GM21390 (cell line): ENCODE results near the gene TRABD.

Experiments
- ATAC-seq: cut with Tn5 transposase; IDR thresholded peaks from one replicate; pipeline ENCODE4 v1.9.1; 2021; ENCODE audit not compliant: unreplicated experiment

TRABD gene

GRCh38 chr22:50184902-50185374 lies 775 bp upstream of the TRABD start:
- no peak for ATAC-seq

- no peak for ATAC-seq
These were observed 535 bp downstream of the TRABD start for GRCh38 chr22:50186181-50186714.

- no peak for ATAC-seq
These were observed 1.2 kb downstream of the TRABD start for GRCh38 chr22:50186761-50187523.

GRCh38 chr22:50188356-50188755 lies 2.6 kb downstream of the TRABD start:
- ATAC-seq = no peak

GRCh38 chr22:50189184-50189848 lies 3.6 kb downstream of the TRABD start:
- ATAC-seq = no peak

- no peak for ATAC-seq
These were observed 4.1 kb downstream of the TRABD start for GRCh38 chr22:50189849-50190181.

GRCh38 chr22:50190182-50190940 lies 4.6 kb downstream of the TRABD start:
- no peak for ATAC-seq

- ATAC-seq = no peak
These were observed 5.4 kb downstream of the TRABD start for GRCh38 chr22:50190941-50191741.

GRCh38 chr22:50192436-50193204 lies 6.9 kb downstream of the TRABD start:
- ATAC-seq = no peak

- no peak for ATAC-seq
These were observed 7.9 kb downstream of the TRABD start for GRCh38 chr22:50193621-50194020.

- no peak for ATAC-seq
These were observed 8.5 kb downstream of the TRABD start for GRCh38 chr22:50194037-50194805.

- no peak for ATAC-seq
These were observed 10.5 kb downstream of the TRABD start for GRCh38 chr22:50196256-50196655.

- ATAC-seq = no peak
These were observed 11.5 kb downstream of the TRABD start for GRCh38 chr22:50197000-50197800.

- ATAC-seq = no peak
These were observed 12.3 kb downstream of the TRABD start for GRCh38 chr22:50197856-50198623.

- no peak for ATAC-seq
These were observed 12.9 kb downstream of the TRABD start for GRCh38 chr22:50198624-50199017.

- no peak for ATAC-seq
These were observed 13.6 kb downstream of the TRABD start for GRCh38 chr22:50199251-50199721.

GRCh38 chr22:50199829-50200460 lies 14.2 kb downstream of the TRABD start:
- ATAC-seq = no peak
